GF-D8 (cell line): Measurements from ENCODE around the gene GLIS1.

Source experiments
- DNase-seq: peaks from one replicate; lab custom pipeline; 2025; lab: John Stamatoyannopoulos, UW

GLIS1 gene

GRCh38 chr1:53638360-53639035 is 100.5 kb downstream of the GLIS1 start:
- DNase-seq, result no peak

- DNase-seq, result no peak
Observed at GRCh38 chr1:53637511-53638359, 101.2 kb downstream of the GLIS1 start.

GRCh38 chr1:53636621-53637171 is 102.3 kb downstream of the GLIS1 start:
- DNase-seq, result no peak

GRCh38 chr1:53634571-53634979 is 104.4 kb downstream of the GLIS1 start:
- DNase-seq, result no peak

GRCh38 chr1:53633073-53633704 is 105.8 kb downstream of the GLIS1 start:
- DNase-seq, result no peak

GRCh38 chr1:53631622-53632310 is 107.2 kb downstream of the GLIS1 start:
- DNase-seq, result no peak

- DNase-seq, result no peak
Observed at GRCh38 chr1:53629101-53629691, 109.8 kb downstream of the GLIS1 start.

- no peak for DNase-seq
Observed at GRCh38 chr1:53628286-53628955, 110.5 kb downstream of the GLIS1 start.

GRCh38 chr1:53627666-53628065 is 111.3 kb downstream of the GLIS1 start:
- no peak for DNase-seq

GRCh38 chr1:53627031-53627430 is 111.9 kb downstream of the GLIS1 start:
- DNase-seq, result no peak

GRCh38 chr1:53626616-53627015 is 112.3 kb downstream of the GLIS1 start:
- no peak for DNase-seq

GRCh38 chr1:53625766-53626520 is 113.0 kb downstream of the GLIS1 start:
- DNase-seq, result no peak

- no peak for DNase-seq
Observed at GRCh38 chr1:53625049-53625448, 113.9 kb downstream of the GLIS1 start.

GRCh38 chr1:53622531-53622930 is 116.4 kb downstream of the GLIS1 start:
- no peak for DNase-seq

GRCh38 chr1:53621144-53621543 is 117.8 kb downstream of the GLIS1 start:
- no peak for DNase-seq

GRCh38 chr1:53620061-53620855 is 118.7 kb downstream of the GLIS1 start:
- no peak for DNase-seq

GRCh38 chr1:53619367-53620060 is 119.5 kb downstream of the GLIS1 start:
- DNase-seq, result no peak

GRCh38 chr1:53618500-53619366 is 120.2 kb downstream of the GLIS1 start:
- no peak for DNase-seq
